ENCODE measurements around the gene SLC22A16.

- TF ChIP-seq CTCF (IDR thresholded peaks at IDR 0.05) (no peak), POLR2A (IDR thresholded peaks at IDR 0.05) (no peak), POLR2AphosphoS5 (IDR thresholded peaks at IDR 0.05; ENCODE audit: insufficient read depth in 1 of 2, low read depth in 1 of 2) (no peak)
Measured at GRCh38 chr6:110520209-110520965, 44.0 kb upstream of the SLC22A16 start.
